Head of caudate nucleus (tissue), 42 donors: ENCODE results near the gene FBXL17.

Source experiments
- DNase-seq, 42 donors: peaks; one replicate each; pipeline versions ENCODE4 v3.0.0 to v3.0.0-alpha.2; 2020 to 2021; ENCODE audit warnings: mixed read lengths in 7 of 42
- intact Hi-C: fragments of 100-400 bp; cut with DNase I; formaldehyde crosslinking; loops from one replicate; pipeline ENCODE4 v1.15.0; 2022

FBXL17 gene

GRCh38 chr5:108074626-108075025 is 307.3 kb downstream of the FBXL17 start:
- no peak for DNase-seq
- intact Hi-C loops: no loop called here

DNA sequence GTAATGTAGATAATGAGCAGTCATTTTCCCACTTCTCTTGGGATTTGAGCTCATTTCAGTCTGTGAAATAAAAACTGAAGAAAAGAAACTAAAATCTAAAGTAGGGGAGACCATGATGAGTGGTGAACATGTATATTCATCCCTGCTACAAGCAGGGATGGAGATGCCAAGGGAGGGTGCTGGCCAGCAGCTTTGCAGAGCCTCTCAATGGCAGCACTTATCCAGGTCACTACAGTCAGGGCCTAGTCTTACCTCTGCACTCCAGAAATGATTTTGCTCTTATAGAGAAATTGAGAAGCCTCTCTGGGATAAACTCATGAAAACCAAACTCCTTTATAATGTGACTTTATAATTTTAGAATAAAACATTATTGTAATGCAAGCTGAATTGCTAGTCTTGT is 317.6 kb downstream of the FBXL17 start:
- intact Hi-C loops: no loop called here
- no peak for DNase-seq

DNA sequence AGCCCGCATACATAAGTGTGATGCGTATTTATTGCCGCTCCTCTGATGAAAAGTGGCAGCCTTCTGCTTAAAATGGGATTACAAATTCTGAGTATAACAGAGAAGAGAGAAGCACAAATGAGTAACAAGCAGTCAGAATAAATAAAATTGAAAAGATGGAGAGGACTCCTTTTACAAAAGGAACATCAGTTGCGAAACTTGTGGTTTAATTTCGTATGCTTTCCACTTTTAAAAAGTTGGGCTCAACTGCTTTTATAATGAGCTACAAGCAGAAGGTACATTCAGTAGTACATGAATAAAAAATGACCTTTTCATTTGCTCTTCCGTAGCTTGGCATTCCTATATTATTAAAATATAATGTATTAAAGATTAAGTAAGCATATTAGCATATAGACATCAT is 320.0 kb downstream of the FBXL17 start:
- DNase-seq: no peak
- intact Hi-C loops: no loop called here

DNA sequence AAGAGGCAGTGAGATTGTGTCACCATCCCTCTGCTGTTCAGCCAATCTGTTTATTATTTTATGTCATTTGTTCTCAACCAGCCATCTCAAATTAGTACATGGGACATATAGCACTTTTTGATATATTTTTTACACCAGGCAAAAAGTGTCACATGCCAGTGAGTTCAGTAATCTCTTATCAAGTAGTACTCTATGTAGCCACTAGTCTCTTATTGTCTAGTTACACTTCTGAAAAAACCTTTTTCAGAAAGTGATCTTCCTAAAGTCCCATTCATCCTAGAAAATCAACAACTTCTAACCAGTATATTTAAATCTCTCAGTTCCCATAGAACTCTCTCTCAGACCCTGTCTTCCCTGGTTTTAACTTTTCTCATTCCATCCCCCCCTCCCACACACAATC is 321.6 kb downstream of the FBXL17 start:
- intact Hi-C loops: no loop called here
- DNase-seq: no peak

GRCh38 chr5:108059334-108059733 is 322.6 kb downstream of the FBXL17 start:
- intact Hi-C loops: no loop called here
- DNase-seq: no peak

DNA sequence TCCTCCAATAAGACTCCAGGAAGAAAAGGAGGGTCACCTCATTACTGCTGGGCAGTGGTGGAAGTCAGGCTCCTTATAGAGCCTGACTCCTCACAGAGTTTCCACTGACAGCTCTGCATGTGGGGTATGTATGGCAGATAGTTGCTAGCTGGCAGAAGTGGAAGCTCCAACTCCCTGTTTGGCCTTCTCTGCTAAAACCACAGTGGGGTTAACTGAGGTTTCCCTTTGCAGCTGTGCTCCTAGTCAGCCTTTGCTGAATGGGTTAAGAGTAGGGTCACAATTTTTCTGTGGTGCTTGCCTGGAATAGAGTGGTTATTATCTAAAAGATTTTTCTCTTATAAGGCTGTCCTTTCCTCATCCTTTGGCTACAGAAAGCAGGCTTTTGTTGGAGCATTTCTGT is 327.5 kb downstream of the FBXL17 start:
- intact Hi-C loops: no loop called here
- no peak for DNase-seq

DNA sequence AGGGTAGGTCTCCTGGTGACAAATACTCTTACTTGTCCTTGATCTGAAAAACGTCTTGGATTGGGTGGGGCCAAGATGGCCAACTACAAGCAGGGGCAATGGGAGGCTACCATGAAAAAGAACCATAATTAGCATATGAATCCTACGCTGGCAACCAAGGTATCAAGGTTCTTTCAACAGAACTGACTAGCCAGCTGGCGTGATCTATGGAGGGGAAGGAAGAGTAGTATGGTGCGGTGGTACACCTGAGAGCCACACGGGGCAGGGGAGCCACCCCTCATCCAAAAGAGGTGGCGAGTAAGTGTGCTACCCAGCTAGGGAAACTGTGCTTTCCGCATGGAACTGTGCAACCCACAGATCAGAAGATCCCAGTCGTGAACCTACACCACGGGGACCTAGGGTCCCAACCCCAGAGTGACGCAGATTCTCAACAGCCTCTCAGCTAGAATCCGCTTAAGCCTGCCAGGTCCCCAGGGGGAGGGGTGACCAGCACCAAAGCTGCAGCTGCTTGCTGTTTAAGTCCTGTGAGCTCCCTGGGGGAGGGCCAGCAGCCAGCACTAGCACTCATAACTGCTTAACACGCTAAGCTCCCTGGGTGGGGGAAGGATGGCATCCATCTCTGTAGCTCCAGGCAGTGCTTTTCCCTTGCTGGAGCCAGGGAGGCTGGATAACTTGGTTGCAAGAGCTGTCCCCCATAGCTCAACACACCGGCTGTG is 334.8 kb downstream of the FBXL17 start:
- intact Hi-C loops: no loop called here
- DNase-seq: peak in 1 of 42 donors; percentile 22

DNA sequence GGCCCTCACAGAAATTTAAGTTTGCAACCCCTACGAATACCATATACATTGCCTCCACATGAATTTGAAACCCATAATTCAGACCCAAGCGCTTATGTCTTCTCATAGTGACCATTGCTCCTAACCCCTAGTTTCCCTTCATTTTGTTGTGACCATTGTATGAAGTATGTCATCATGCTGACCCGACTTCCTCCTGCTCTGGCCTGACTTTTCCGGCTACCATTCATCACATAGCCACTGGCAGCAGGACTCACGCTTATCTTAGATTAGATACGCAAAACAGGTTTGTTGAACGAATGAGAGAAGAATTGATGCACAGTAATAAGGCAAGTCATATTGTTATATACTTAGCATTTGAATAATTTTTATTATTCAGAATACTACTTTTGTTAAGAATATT is 345.4 kb downstream of the FBXL17 start:
- no peak for DNase-seq
- intact Hi-C loops: no loop called here

GRCh38 chr5:108028883-108029282 is 353.0 kb downstream of the FBXL17 start:
- intact Hi-C loops: no loop called here
- no peak for DNase-seq

GRCh38 chr5:108028412-108028811 is 353.5 kb downstream of the FBXL17 start:
- intact Hi-C loops: no loop called here
- no peak for DNase-seq

DNA sequence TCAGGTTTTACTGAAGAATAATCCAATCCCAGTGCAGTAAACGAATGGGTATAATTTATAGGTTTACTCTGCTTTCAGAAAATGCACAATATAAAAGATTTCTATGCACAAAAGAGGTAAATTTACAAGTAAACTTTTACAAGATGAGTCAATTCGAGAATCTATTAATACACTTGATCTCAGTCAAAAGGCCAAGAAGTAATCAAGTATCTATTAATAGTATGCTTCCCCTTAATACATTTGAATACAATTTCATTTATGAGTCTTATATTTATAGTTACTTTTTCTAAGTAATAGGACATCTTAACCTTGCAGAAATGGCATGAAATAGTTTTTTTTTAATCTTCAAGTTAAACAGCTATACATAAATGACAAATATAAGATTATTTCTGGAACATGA is 355.9 kb downstream of the FBXL17 start:
- no peak for DNase-seq
- intact Hi-C loops: no loop called here

GRCh38 chr5:108024986-108025385 is 356.9 kb downstream of the FBXL17 start:
- DNase-seq: no peak
- intact Hi-C loops: no loop called here

DNA sequence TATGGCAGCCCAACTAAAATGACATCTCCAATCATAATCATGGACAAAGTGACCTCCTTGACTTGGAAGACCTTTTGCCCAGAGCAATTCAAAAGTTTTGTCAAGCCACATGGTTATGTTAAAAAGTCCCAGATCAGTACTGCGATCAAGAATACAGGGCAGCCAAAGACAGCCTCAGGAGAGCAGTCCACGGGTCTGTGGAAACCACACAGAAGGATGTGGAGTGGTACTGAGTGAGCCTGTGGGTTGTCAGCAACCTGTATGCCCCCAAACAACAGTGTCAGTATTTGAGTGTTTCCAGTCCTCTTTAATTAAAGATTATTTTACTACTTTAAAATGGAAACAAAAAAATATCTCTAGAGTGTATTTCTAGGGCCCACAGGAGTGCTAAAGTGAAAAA is 365.8 kb downstream of the FBXL17 start:
- intact Hi-C loops: no loop called here
- no peak for DNase-seq

DNA sequence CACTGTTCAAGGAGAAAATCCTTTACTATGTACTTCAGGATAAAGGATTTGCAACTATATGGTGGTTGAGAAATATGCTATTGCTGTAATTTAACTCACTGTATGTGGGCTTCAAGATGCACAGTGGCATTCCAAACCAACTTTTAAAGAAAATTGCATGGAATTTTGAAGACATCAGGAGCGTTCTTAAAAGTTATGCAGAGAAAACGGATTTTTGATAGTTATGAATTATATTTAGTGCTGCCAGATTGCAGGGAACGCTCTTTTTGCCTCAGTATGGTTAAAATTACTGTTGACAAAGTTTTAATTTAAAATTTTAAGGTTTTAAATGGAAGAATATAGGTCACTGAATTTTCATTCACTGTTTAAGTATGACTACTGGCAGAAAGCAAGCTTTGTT is 375.1 kb downstream of the FBXL17 start:
- no peak for DNase-seq
- intact Hi-C loops: no loop called here

DNA sequence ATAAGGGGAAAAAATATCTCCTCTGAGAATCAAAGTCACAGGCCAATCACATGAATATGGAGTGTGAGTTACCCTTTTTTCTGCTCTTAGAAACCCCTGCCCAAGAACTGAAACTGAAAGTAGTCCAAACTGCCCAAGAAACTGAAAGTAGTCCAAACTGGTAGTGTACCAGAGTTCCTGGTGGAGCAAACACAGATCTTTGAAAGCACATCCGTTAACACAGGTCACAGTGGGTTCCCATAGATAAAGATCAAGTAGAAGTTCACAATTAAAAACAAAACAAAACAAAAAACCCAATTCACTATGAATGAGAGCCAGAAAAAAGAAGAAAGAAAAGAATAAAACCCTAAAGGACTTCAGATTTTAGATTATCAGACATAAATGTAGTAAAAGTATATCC is 378.7 kb downstream of the FBXL17 start:
- peak in 1 of 42 donors; percentile 10 for DNase-seq
- intact Hi-C loops: no loop called here

GRCh38 chr5:108001222-108001621 is 380.7 kb downstream of the FBXL17 start:
- intact Hi-C loops: no loop called here
- no peak for DNase-seq

DNA sequence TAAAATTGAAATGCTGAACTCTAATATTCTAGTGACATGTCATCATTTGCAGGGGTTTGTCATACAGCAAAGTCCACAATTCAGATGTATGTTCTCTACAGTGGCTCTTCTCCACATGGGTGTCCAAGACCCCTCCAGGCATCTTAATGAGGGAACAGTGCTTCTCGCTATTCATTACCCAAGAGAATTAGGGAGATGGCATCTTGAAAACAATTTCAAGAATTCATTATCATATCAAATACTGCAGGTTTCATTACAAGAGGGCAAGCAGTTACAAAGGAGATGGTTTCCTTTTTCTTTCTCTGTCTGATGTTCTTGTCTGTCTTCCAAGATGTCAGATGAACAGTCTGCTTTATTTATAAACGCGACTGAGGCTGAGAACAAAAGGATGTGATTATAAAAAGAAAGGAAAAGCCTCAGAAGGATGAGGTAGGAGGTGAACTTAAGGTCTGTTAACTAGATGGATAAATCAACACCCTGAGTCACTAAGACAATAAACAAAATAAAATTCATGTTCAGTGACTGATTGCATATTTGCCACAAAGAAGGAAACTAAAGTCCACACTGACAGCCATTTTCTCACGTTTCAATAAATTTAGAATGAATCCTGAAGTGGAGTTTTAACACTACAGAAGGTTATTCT is 384.4 kb downstream of the FBXL17 start:
- no peak for DNase-seq
- intact Hi-C loops: no loop called here

- no peak for DNase-seq
- intact Hi-C loops: no loop called here
These were observed 388.6 kb downstream of the FBXL17 start for GRCh38 chr5:107993341-107993740.

DNA sequence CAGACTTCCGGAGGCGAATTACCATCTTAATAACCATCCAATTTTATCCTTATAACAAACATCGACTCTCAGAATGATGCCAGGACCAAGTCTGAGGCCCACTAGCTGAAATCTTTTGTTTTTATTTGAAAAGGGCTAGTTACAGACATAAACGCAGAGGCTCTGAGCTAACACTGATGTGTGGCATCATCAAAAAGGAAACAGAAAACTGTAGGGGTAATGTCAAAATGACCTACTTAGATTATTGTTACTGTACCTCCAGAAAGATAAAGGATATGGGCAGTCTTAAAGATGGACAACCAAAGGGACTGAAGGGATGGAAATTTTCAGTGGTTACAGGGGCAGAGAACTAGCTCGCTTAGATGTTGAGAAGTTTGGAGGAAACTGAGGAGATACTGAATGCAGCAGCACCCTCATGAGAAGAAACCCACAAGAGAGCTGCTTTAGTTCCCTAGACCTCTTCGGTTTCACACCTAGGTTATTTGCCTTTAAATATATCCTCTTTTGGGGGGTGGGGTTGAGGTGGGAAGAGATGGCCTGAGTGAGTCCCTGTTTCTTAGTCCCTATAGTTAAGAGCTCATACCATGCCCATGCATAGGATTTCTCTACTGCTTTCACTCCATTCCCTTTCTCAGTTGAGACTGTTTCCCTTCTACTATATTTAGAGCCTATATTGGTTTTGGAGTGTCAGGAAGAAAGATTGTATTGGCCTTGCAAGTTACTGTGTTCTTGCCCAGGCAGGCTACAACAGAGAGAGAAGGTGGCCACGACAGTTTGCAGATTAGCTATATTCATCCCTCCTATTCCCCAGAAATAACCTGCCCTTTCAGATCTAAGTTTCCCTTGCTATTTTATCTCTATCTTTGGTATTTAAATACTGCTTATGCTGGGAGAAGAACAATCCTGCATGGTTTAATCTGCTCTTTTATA is 390.8 kb downstream of the FBXL17 start:
- DNase-seq: no peak
- intact Hi-C loops: no loop called here

- peak in 1 of 42 donors; percentile 45 for DNase-seq
- intact Hi-C loops: no loop called here
These were observed 396.8 kb downstream of the FBXL17 start for GRCh38 chr5:107985144-107985543.
